OCI-LY1 (cell line): Measurements from ENCODE around the gene USP3.

Experiments
- H2AFZ ChIP-seq: fragments of 200-600 bp; sonication (generic), shearing (Covaris generic); 2 replicates; pipeline ENCODE4 v1.6.0; 2014; ENCODE audit warnings: antibody characterized with exemption, mild to moderate bottlenecking, low read length
- H3F3A ChIP-seq: fragments of 200-600 bp; sonication (generic), shearing (Covaris generic); 2 replicates; pipeline ENCODE4 v1.6.0; 2014; ENCODE audit warnings: mild to moderate bottlenecking, antibody characterized with exemption, low read length, moderate library complexity; ENCODE audit not compliant: insufficient read depth
- H3K27ac ChIP-seq: fragments of 200-600 bp; sonication (generic); 2 replicates; pipeline ENCODE4 v1.5.1; 2014; ENCODE audit warnings: low read length, mixed run types, mild to moderate bottlenecking, low read depth; ENCODE audit not compliant: poor library complexity, severe bottlenecking
- H3K27me3 ChIP-seq: fragments of 200-600 bp; sonication (generic); 2 replicates; pipeline ENCODE4 v1.6.0; 2014; ENCODE audit warnings: antibody characterized with exemption, mild to moderate bottlenecking, low read length, moderate library complexity; ENCODE audit not compliant: insufficient read depth
- H3K36me3 ChIP-seq: fragments of 200-600 bp; sonication (generic); 2 replicates; pipeline ENCODE4 v1.6.1; 2014; ENCODE audit warnings: mild to moderate bottlenecking, antibody characterized with exemption, low read length, moderate library complexity, mixed read lengths; ENCODE audit not compliant: insufficient read depth
- H3K4me1 ChIP-seq: fragments of 200-600 bp; sonication (generic); 2 replicates; pipeline ENCODE4 v1.5.1; 2014; ENCODE audit warnings: mild to moderate bottlenecking, low read length, moderate library complexity; ENCODE audit not compliant: insufficient read depth, severe bottlenecking
- H3K4me2 ChIP-seq: fragments of 200-600 bp; sonication (generic), shearing (Covaris generic); 2 replicates; pipeline ENCODE4 v1.6.1; 2014; ENCODE audit warnings: low read length
- H3K4me3 ChIP-seq: fragments of 200-600 bp; sonication (generic); 2 replicates; pipeline ENCODE4 v1.5.1; 2014; ENCODE audit warnings: low read length, low read depth, mild to moderate bottlenecking, mixed read lengths; ENCODE audit not compliant: poor library complexity, severe bottlenecking
- H3K79me2 ChIP-seq: fragments of 200-600 bp; shearing (Covaris generic); 2 replicates; pipeline ENCODE4 v1.6.1; 2016; ENCODE audit warnings: mixed run types, low read length, mixed read lengths; ENCODE audit not compliant: insufficient read depth
- H3K9ac ChIP-seq: fragments of 200-600 bp; sonication (generic), shearing (Covaris generic); 2 replicates; pipeline ENCODE4 v1.6.1; 2014; ENCODE audit warnings: mild to moderate bottlenecking, low read length, mixed read lengths
- H3K9me2 ChIP-seq: fragments of 200-600 bp; sonication (generic), shearing (Covaris generic); 2 replicates; pipeline ENCODE4 v1.6.1; 2014; ENCODE audit warnings: low read depth, mild to moderate bottlenecking, low read length, mixed read lengths
- H3K9me3 ChIP-seq: fragments of 200-600 bp; shearing (Covaris generic); 2 replicates; pipeline ENCODE4 v1.6.1; 2014; ENCODE audit warnings: low read length, mixed read lengths
- H4K20me1 ChIP-seq: fragments of 200-600 bp; sonication (generic), shearing (Covaris generic); 2 replicates; pipeline ENCODE4 v1.6.0; 2016; ENCODE audit warnings: mild to moderate bottlenecking, low read length; ENCODE audit not compliant: insufficient read depth
- CTCF ChIP-seq: fragments of 200-600 bp; sonication (generic), shearing (Covaris generic); IDR thresholded peaks from 2 replicates; pipeline ENCODE4 v1.5.1; 2017; ENCODE audit warnings: mild to moderate bottlenecking, antibody characterized with exemption, low read length, moderate library complexity, mixed read lengths
- EZH2 ChIP-seq: fragments of 200-600 bp; sonication (generic), shearing (Covaris generic); IDR thresholded peaks from 2 replicates; pipeline ENCODE4 v1.8.0; 2017; ENCODE audit warnings: borderline replicate concordance, mixed run types, mild to moderate bottlenecking, antibody characterized with exemption, low read length, moderate library complexity, mixed read lengths

Gene USP3

GRCh38 chr15:63463793-63464192 is 40.6 kb upstream of the USP3 start:
- Histone ChIP-seq H3K36me3 (no peaks in the 10 kb centered on the region), H3K4me2 (no peak overlapping the region), H3K9ac (no peak overlapping the region), H2AFZ (no peak overlapping the region), H3K9me3 (no peaks in the 10 kb centered on the region), H4K20me1 (no peaks in the 10 kb centered on the region), H3K27me3 (no peaks in the 10 kb centered on the region), H3K4me1 (peaks cover 15% of the 10 kb centered on the region), H3K9me2 (no peaks in the 10 kb centered on the region), H3F3A (no peaks in the 10 kb centered on the region), H3K79me2 (no peaks in the 10 kb centered on the region), H3K4me3 (no peak overlapping the region), H3K27ac (no peak overlapping the region)
- TF ChIP-seq EZH2 (no peak), CTCF (no peak)

- Histone ChIP-seq H3K9ac (no peak overlapping the region), H3K27ac (no peak overlapping the region), H3K36me3 (no peaks in the 10 kb centered on the region), H2AFZ (no peak overlapping the region), H3F3A (no peaks in the 10 kb centered on the region), H3K79me2 (no peaks in the 10 kb centered on the region), H3K4me2 (no peak overlapping the region), H3K9me2 (no peaks in the 10 kb centered on the region), H3K27me3 (no peaks in the 10 kb centered on the region), H4K20me1 (no peaks in the 10 kb centered on the region), H3K4me1 (peaks cover 23% of the 10 kb centered on the region), H3K9me3 (no peaks in the 10 kb centered on the region), H3K4me3 (no peak overlapping the region)
- TF ChIP-seq CTCF (no peak), EZH2 (no peak)
Observed at GRCh38 chr15:63465104-63465503, 39.3 kb upstream of the USP3 start.

GRCh38 chr15:63466378-63467192 is 37.8 kb upstream of the USP3 start:
- H3K27me3 ChIP-seq, result no peaks in the 10 kb centered on the region
- peaks cover 23% of the 10 kb centered on the region for H3K4me1 ChIP-seq
- peak overlapping the region; percentile 25 for H3K27ac ChIP-seq
- H2AFZ ChIP-seq, result no peak overlapping the region
- no peak overlapping the region; the same call in 1 of the 2 replicates for H3K9ac ChIP-seq
- no peaks in the 10 kb centered on the region for H3F3A ChIP-seq
- H3K9me2 ChIP-seq, result no peaks in the 10 kb centered on the region
- peak overlapping the region; percentile 23; the same call in 1 of the 2 replicates for H3K4me2 ChIP-seq
- no peaks in the 10 kb centered on the region for H3K9me3 ChIP-seq
- TF ChIP-seq EZH2 (no peak), CTCF (peak; percentile 89)
- H3K4me3 ChIP-seq, result no peak overlapping the region
- H3K79me2 ChIP-seq, result no peaks in the 10 kb centered on the region
- no peaks in the 10 kb centered on the region for H3K36me3 ChIP-seq
- no peaks in the 10 kb centered on the region for H4K20me1 ChIP-seq
